ENCODE data around the gene SPECC1.

DNA sequence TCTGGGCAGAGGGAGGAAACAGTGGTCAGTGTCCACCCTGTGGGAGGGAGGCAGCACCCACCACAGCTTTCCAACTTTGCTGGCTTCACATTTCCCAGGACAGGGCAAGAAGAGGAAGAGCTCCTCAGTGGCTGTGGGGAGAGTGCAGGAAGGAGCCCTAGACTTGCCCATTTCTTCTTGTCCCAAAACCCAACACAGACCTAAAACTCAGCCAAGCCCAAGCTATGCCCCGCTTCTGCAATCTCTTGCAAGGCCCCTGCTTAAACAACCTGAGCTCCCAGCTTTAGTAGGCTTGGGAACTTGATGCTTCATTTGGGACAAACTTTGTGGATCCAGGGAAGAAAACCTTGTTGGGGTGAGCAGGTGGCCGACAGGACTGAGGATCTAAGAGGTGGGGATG is 284.3 kb downstream of the SPECC1 start:
- TF ChIP-seq YY1 (IDR thresholded peaks at IDR 0.05; ENCODE audit: insufficient read depth, insufficient read length) (no peak), ZNF274 (IDR thresholded peaks at IDR 0.05; ENCODE audit: low read depth, low read length) (no peak), SUZ12 (IDR thresholded peaks at IDR 0.05; ENCODE audit: extremely low read depth, insufficient read depth, insufficient read length) (no peak)

All from NT2/D1 (cell line).